WTC11 (cell line): Measurements from ENCODE around the gene CD9. TPM values are rescaled to one million over a fixed set of nuclear protein-coding genes. Genes with fewer than 3 reads are reported as not detected.

Experiments used
- ATAC-seq: fragments of 200-7000 bp; cut with Tn5 transposase; 2 replicates; pipeline ENCODE4 v1.10.0; 2021; ENCODE audit warnings: mild to moderate bottlenecking, moderate library complexity
- CTCF ChIA-PET: fragments of 300-600 bp; sonication (Branson Sonifier 250); formaldehyde crosslinking; loops from one replicate; lab custom pipeline; 2021; ENCODE audit warnings: antibody characterized with exemption; lab: Charles Lee
- POLR2A ChIA-PET: fragments of 350-600 bp; sonication (Branson Sonifier 250); formaldehyde crosslinking; loops from one replicate; lab custom pipeline; 2021; ENCODE audit warnings: antibody characterized with exemption; lab: Charles Lee
- DNase-seq: peaks from one replicate; pipeline ENCODE4 v3.0.0; 2021; ENCODE audit warnings: low spot score
- H3K27ac Mint-ChIP-seq: 2 replicates; pipeline ENCODE4 v1.8.0; 2021; ENCODE audit warnings: mixed read lengths
- H3K27me3 Mint-ChIP-seq: 2 replicates; pipeline ENCODE4 v1.8.0; 2021; ENCODE audit warnings: low read depth, mild to moderate bottlenecking, moderate library complexity, mixed read lengths
- H3K36me3 Mint-ChIP-seq: 2 replicates; pipeline ENCODE4 v1.8.0; 2021; ENCODE audit warnings: mixed read lengths
- H3K4me1 Mint-ChIP-seq: 2 replicates; pipeline ENCODE4 v1.8.0; 2022; ENCODE audit warnings: mixed read lengths
- H3K4me3 Mint-ChIP-seq: 2 replicates; pipeline ENCODE4 v1.8.0; 2021; ENCODE audit warnings: mild to moderate bottlenecking, moderate library complexity, mixed read lengths
- H3K9me3 Mint-ChIP-seq: 2 replicates; pipeline ENCODE4 v1.8.0; 2021; ENCODE audit warnings: mixed read lengths
- ATF1 ChIP-seq: sonication (generic); formaldehyde crosslinking; IDR thresholded peaks from 2 replicates; pipeline ENCODE4 v1.8.1; 2023; ENCODE audit warnings: mild to moderate bottlenecking, moderate library complexity, missing genetic modification reagents
- HMGA2 ChIP-seq: fragments of 250-450 bp; sonication (Bioruptor Pico); IDR thresholded peaks from 2 replicates; pipeline ENCODE4 v1.4.0; 2021; ENCODE audit warnings: mild to moderate bottlenecking, moderate library complexity
- IRF2 ChIP-seq: sonication (generic); formaldehyde crosslinking; IDR thresholded peaks from 2 replicates; pipeline ENCODE4 v1.8.0; 2022; ENCODE audit warnings: low read depth, missing genetic modification reagents, borderline replicate concordance
- PRRX2 ChIP-seq: fragments of 250-450 bp; sonication (Bioruptor Pico); IDR thresholded peaks from 2 replicates; pipeline ENCODE4 v1.8.0; 2021; ENCODE audit warnings: mild to moderate bottlenecking
- SMAD3 ChIP-seq: sonication (generic); formaldehyde crosslinking; IDR thresholded peaks from 2 replicates; pipeline ENCODE4 v1.8.0; 2022; ENCODE audit warnings: missing genetic modification reagents, mild to moderate bottlenecking, borderline replicate concordance
- TCF7 ChIP-seq: sonication (generic); formaldehyde crosslinking; IDR thresholded peaks from 2 replicates; pipeline ENCODE4 v1.8.0; 2022; ENCODE audit warnings: mild to moderate bottlenecking, low read depth, missing genetic modification reagents, moderate library complexity
- ZBTB21 ChIP-seq: sonication (generic); formaldehyde crosslinking; IDR thresholded peaks from 2 replicates; pipeline ENCODE4 v1.8.1; 2023; ENCODE audit warnings: mild to moderate bottlenecking, missing genetic modification reagents, borderline replicate concordance
- ZNF121 ChIP-seq: sonication (generic); formaldehyde crosslinking; IDR thresholded peaks from 2 replicates; pipeline ENCODE4 v1.8.0; 2023; ENCODE audit warnings: missing genetic modification reagents
- ZNF317 ChIP-seq: sonication (generic); formaldehyde crosslinking; IDR thresholded peaks from 2 replicates; pipeline ENCODE4 v1.8.1; 2023; ENCODE audit warnings: low read depth, mild to moderate bottlenecking, moderate library complexity, missing genetic modification reagents, borderline replicate concordance
- total RNA-seq: library from RNA; stranded (reverse); gene quantifications from 3 replicates; pipeline ENCODE4 v1.2.3, GENCODE V29; 2021
- TF ChIP-seq, protein P1 (sequence below): sonication (generic); formaldehyde crosslinking; conservative IDR thresholded peaks from 2 replicates; pipeline ENCODE4 v1.8.1; 2023; ENCODE audit warnings: mild to moderate bottlenecking, low read depth, missing genetic modification reagents, moderate library complexity
- TF ChIP-seq, protein P2 (sequence below): fragments of 250-450 bp; sonication (Bioruptor Pico); IDR thresholded peaks from 2 replicates; pipeline ENCODE4 v2.1.2; 2022; ENCODE audit warnings: mild to moderate bottlenecking, moderate library complexity
- TF ChIP-seq, protein P3 (sequence below): fragments of 250-450 bp; sonication (Bioruptor Pico); IDR thresholded peaks from 2 replicates; pipeline ENCODE4 v1.9.0; 2021; ENCODE audit warnings: mild to moderate bottlenecking, borderline replicate concordance
- TF ChIP-seq, protein P4 (sequence below): sonication (generic); formaldehyde crosslinking; IDR thresholded peaks from 2 replicates; pipeline ENCODE4 v1.8.1; 2023; ENCODE audit warnings: mild to moderate bottlenecking, missing genetic modification reagents, moderate library complexity
- TF ChIP-seq, protein P5 (sequence below): sonication (generic); formaldehyde crosslinking; IDR thresholded peaks from 2 replicates; pipeline ENCODE4 v1.8.0; 2022; ENCODE audit warnings: mild to moderate bottlenecking, missing genetic modification reagents

The CD9 gene
- total RNA-seq, 1 experiment from 2014 or later, result 260 TPM

GRCh38 chr12:6271281-6271680, 71.1 kb downstream of the CD9 start (continued):
- TF ChIP-seq, protein P1, sequence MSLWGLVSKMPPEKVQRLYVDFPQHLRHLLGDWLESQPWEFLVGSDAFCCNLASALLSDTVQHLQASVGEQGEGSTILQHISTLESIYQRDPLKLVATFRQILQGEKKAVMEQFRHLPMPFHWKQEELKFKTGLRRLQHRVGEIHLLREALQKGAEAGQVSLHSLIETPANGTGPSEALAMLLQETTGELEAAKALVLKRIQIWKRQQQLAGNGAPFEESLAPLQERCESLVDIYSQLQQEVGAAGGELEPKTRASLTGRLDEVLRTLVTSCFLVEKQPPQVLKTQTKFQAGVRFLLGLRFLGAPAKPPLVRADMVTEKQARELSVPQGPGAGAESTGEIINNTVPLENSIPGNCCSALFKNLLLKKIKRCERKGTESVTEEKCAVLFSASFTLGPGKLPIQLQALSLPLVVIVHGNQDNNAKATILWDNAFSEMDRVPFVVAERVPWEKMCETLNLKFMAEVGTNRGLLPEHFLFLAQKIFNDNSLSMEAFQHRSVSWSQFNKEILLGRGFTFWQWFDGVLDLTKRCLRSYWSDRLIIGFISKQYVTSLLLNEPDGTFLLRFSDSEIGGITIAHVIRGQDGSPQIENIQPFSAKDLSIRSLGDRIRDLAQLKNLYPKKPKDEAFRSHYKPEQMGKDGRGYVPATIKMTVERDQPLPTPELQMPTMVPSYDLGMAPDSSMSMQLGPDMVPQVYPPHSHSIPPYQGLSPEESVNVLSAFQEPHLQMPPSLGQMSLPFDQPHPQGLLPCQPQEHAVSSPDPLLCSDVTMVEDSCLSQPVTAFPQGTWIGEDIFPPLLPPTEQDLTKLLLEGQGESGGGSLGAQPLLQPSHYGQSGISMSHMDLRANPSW (CRISPR knock-in tag), result no peak
- TF ChIP-seq, protein P2, sequence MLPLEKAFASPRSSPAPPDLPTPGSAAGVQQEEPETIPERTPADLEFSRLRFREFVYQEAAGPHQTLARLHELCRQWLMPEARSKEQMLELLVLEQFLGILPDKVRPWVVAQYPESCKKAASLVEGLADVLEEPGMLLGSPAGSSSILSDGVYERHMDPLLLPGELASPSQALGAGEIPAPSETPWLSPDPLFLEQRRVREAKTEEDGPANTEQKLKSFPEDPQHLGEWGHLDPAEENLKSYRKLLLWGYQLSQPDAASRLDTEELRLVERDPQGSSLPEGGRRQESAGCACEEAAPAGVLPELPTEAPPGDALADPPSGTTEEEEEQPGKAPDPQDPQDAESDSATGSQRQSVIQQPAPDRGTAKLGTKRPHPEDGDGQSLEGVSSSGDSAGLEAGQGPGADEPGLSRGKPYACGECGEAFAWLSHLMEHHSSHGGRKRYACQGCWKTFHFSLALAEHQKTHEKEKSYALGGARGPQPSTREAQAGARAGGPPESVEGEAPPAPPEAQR (CRISPR knock-in tag), result no peak
- no peak for TF ChIP-seq IRF2 (CRISPR knock-in tag)
- no peak for TF ChIP-seq HMGA2
- no peak for TF ChIP-seq ATF1
- no peak for TF ChIP-seq ZNF121 (CRISPR knock-in tag)
- TF ChIP-seq PRRX2 (CRISPR knock-in tag), result no peak

GRCh38 chr12:6272300-6273204, 72.4 kb downstream of the CD9 start:
- Mint-ChIP-seq H3K36me3 (no peaks in the 10 kb centered on the region), H3K27ac (peak overlapping the region; percentile 93)
- CTCF ChIA-PET, result interaction anchor here (1.1 to 13.5 kb wide), 8 partner anchors 8 to 284 kb away, joined by 3 to 431 read pairs (median 8); partner anchors contain the start of gene CD9
- peak; percentile 25 for ATAC-seq
- TF ChIP-seq ZBTB21 (no peak), TCF7 (CRISPR knock-in tag) (no peak), SMAD3 (no peak), ZNF317 (no peak)
- TF ChIP-seq, protein P3, sequence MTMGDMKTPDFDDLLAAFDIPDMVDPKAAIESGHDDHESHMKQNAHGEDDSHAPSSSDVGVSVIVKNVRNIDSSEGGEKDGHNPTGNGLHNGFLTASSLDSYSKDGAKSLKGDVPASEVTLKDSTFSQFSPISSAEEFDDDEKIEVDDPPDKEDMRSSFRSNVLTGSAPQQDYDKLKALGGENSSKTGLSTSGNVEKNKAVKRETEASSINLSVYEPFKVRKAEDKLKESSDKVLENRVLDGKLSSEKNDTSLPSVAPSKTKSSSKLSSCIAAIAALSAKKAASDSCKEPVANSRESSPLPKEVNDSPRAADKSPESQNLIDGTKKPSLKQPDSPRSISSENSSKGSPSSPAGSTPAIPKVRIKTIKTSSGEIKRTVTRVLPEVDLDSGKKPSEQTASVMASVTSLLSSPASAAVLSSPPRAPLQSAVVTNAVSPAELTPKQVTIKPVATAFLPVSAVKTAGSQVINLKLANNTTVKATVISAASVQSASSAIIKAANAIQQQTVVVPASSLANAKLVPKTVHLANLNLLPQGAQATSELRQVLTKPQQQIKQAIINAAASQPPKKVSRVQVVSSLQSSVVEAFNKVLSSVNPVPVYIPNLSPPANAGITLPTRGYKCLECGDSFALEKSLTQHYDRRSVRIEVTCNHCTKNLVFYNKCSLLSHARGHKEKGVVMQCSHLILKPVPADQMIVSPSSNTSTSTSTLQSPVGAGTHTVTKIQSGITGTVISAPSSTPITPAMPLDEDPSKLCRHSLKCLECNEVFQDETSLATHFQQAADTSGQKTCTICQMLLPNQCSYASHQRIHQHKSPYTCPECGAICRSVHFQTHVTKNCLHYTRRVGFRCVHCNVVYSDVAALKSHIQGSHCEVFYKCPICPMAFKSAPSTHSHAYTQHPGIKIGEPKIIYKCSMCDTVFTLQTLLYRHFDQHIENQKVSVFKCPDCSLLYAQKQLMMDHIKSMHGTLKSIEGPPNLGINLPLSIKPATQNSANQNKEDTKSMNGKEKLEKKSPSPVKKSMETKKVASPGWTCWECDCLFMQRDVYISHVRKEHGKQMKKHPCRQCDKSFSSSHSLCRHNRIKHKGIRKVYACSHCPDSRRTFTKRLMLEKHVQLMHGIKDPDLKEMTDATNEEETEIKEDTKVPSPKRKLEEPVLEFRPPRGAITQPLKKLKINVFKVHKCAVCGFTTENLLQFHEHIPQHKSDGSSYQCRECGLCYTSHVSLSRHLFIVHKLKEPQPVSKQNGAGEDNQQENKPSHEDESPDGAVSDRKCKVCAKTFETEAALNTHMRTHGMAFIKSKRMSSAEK (CRISPR knock-in tag), result no peak
- TF ChIP-seq, protein P4, sequence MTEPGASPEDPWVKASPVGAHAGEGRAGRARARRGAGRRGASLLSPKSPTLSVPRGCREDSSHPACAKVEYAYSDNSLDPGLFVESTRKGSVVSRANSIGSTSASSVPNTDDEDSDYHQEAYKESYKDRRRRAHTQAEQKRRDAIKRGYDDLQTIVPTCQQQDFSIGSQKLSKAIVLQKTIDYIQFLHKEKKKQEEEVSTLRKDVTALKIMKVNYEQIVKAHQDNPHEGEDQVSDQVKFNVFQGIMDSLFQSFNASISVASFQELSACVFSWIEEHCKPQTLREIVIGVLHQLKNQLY (CRISPR knock-in tag), result no peak
- TF ChIP-seq, protein P5, sequence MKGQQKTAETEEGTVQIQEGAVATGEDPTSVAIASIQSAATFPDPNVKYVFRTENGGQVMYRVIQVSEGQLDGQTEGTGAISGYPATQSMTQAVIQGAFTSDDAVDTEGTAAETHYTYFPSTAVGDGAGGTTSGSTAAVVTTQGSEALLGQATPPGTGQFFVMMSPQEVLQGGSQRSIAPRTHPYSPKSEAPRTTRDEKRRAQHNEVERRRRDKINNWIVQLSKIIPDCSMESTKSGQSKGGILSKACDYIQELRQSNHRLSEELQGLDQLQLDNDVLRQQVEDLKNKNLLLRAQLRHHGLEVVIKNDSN (CRISPR knock-in tag), result no peak
- TF ChIP-seq, all 79 proteins: peak for 0
- Mint-ChIP-seq H3K4me1 (peaks cover 61% of the 10 kb centered on the region), H3K4me3 (no peak overlapping the region), H3K9me3 (no peaks in the 10 kb centered on the region), H3K27me3 (no peaks in the 10 kb centered on the region; the same call in 1 of the 2 replicates)
- POLR2A ChIA-PET, result no interaction called here
- no peak for DNase-seq
